HG02571 (cell line): ENCODE data around the gene WWOX.

Experiments
- ATAC-seq: cut with Tn5 transposase; IDR thresholded peaks from one replicate; pipeline ENCODE4 v1.9.1; 2021; ENCODE audit warnings: mild to moderate bottlenecking, moderate library complexity; ENCODE audit not compliant: unreplicated experiment

Gene WWOX

GRCh38 chr16:78773706-78774105, 674.3 kb downstream of the WWOX start:
- no peak for ATAC-seq

GRCh38 chr16:78775161-78775561, 675.7 kb downstream of the WWOX start:
- ATAC-seq = no peak

- ATAC-seq = no peak
Measured at GRCh38 chr16:78778101-78779004, 678.9 kb downstream of the WWOX start.

- ATAC-seq = no peak
Measured at GRCh38 chr16:78780808-78781207, 681.4 kb downstream of the WWOX start.

- ATAC-seq = no peak
Measured at GRCh38 chr16:78782572-78782971, 683.1 kb downstream of the WWOX start.

GRCh38 chr16:78783570-78784079, 684.2 kb downstream of the WWOX start:
- no peak for ATAC-seq

- no peak for ATAC-seq
Measured at GRCh38 chr16:78784771-78785170, 685.3 kb downstream of the WWOX start.

- no peak for ATAC-seq
Measured at GRCh38 chr16:78785218-78785617, 685.8 kb downstream of the WWOX start.

- ATAC-seq = no peak
Measured at GRCh38 chr16:78786635-78787034, 687.2 kb downstream of the WWOX start.

GRCh38 chr16:78788276-78788675, 688.8 kb downstream of the WWOX start:
- no peak for ATAC-seq

GRCh38 chr16:78788696-78789095, 689.2 kb downstream of the WWOX start:
- no peak for ATAC-seq

GRCh38 chr16:78789561-78789960, 690.1 kb downstream of the WWOX start:
- no peak for ATAC-seq

- ATAC-seq = no peak
Measured at GRCh38 chr16:78791011-78791410, 691.6 kb downstream of the WWOX start.

GRCh38 chr16:78791926-78792325, 692.5 kb downstream of the WWOX start:
- ATAC-seq = no peak

- no peak for ATAC-seq
Measured at GRCh38 chr16:78792952-78793351, 693.5 kb downstream of the WWOX start.

- no peak for ATAC-seq
Measured at GRCh38 chr16:78794581-78795250, 695.3 kb downstream of the WWOX start.

GRCh38 chr16:78795433-78795832, 696.0 kb downstream of the WWOX start:
- no peak for ATAC-seq

GRCh38 chr16:78796221-78796866, 696.9 kb downstream of the WWOX start:
- no peak for ATAC-seq

GRCh38 chr16:78799429-78799828, 700.0 kb downstream of the WWOX start:
- no peak for ATAC-seq

- ATAC-seq = no peak
Measured at GRCh38 chr16:78800523-78800922, 701.1 kb downstream of the WWOX start.

GRCh38 chr16:78804058-78804735, 704.7 kb downstream of the WWOX start:
- ATAC-seq = no peak
